Left ventricle myocardium inferior (tissue), 1 donor: ENCODE results near the gene PARVG. TPM values are rescaled to one million over a fixed set of nuclear protein-coding genes. Genes with fewer than 3 reads are reported as not detected.

Source experiments
- DNase-seq: peaks from one replicate; pipeline ENCODE4 v3.0.0-alpha.2; 2020
- H3K27ac ChIP-seq: fragments of 200-600 bp; replicated peaks from 2 replicates; pipeline ENCODE4 v1.8.0; 2021
- H3K27me3 ChIP-seq: fragments of 200-600 bp; 2 replicates; pipeline ENCODE4 v1.8.0; 2021; ENCODE audit warnings: low read depth
- H3K36me3 ChIP-seq: fragments of 200-600 bp; 2 replicates; pipeline ENCODE4 v1.8.0; 2021
- H3K4me1 ChIP-seq: fragments of 200-600 bp; 2 replicates; pipeline ENCODE4 v1.8.0; 2021
- H3K4me3 ChIP-seq: fragments of 200-600 bp; 2 replicates; pipeline ENCODE4 v1.8.0; 2021; ENCODE audit warnings: mild to moderate bottlenecking, moderate library complexity
- H3K9me3 ChIP-seq: fragments of 200-600 bp; replicated peaks from 2 replicates; pipeline ENCODE4 v1.8.0; 2021
- intact Hi-C: fragments of 100-400 bp; cut with micrococcal nuclease; formaldehyde crosslinking; loops from one replicate; pipeline ENCODE4 v1.11.0; 2022
- total RNA-seq: library from RNA; stranded (reverse); fragmentation: NEBNext Ultra II Directional; extraction: Animal tissue kit (Norgen Biotek cat#: 25700); gene quantifications from one replicate; pipeline ENCODE4 v1.2.1, GENCODE V29; 2021
- TF ChIP-seq, protein P1 (sequence below): fragments of 200-600 bp; IDR thresholded peaks from 2 replicates; pipeline ENCODE4 v1.8.0; 2021; ENCODE audit warnings: antibody characterized with exemption, mild to moderate bottlenecking, borderline replicate concordance
- donor health status: DM: no; HTN: yes; CAD: no; lungs with severe emphysema.

The PARVG gene
- total RNA-seq, 1 donor from 2014 or later: 2.8 TPM

DNA sequence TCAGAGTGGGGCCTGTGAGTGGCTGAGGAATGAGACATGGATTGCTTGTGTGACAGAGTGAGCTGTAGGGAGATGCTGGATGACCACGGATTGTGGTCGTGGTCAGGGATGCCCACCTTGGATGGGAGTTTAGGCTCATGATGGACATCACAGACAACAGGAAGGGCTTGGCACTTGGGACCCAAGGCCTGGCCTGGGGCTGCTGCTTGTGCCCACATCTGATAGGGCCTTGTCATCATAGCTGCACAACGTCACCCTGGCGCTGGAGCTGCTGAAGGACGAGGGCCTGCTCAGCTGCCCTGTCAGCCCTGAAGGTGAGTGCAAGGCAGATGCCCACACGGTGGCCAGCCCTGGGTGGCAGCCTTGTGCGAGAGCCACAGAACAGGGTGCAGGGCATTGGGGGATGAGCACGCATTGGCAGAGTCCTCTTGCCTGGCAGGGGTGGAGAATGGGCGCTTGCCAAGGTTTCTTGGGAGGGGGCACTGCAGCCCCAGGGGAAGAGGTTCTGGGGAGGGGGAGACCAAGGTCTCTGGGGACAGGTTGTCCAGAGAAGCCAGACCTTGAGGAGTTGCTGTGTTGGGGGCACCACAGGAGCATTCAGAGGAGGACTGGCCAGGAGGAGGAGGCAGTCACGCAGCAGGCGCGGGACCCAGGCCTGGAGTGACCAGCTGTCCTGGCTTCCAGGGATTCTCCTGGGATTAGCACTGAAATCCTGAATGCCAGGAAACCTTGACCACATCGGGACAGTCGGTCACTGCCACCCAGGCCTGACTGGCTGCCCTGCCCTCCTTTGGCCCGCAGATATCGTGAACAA is 25.0 kb downstream of the PARVG start:
- H3K36me3 ChIP-seq: no peaks in the 10 kb centered on the region
- H3K9me3 ChIP-seq: peaks cover 20% of the 10 kb centered on the region
- H3K27ac ChIP-seq: no peak overlapping the region
- peaks cover under 1% of the 10 kb centered on the region for H3K4me1 ChIP-seq
- H3K4me3 ChIP-seq: no peak overlapping the region
- H3K27me3 ChIP-seq: peaks cover 44% of the 10 kb centered on the region
- no peak for DNase-seq
- intact Hi-C loops: no loop called here
- TF ChIP-seq, protein P1, sequence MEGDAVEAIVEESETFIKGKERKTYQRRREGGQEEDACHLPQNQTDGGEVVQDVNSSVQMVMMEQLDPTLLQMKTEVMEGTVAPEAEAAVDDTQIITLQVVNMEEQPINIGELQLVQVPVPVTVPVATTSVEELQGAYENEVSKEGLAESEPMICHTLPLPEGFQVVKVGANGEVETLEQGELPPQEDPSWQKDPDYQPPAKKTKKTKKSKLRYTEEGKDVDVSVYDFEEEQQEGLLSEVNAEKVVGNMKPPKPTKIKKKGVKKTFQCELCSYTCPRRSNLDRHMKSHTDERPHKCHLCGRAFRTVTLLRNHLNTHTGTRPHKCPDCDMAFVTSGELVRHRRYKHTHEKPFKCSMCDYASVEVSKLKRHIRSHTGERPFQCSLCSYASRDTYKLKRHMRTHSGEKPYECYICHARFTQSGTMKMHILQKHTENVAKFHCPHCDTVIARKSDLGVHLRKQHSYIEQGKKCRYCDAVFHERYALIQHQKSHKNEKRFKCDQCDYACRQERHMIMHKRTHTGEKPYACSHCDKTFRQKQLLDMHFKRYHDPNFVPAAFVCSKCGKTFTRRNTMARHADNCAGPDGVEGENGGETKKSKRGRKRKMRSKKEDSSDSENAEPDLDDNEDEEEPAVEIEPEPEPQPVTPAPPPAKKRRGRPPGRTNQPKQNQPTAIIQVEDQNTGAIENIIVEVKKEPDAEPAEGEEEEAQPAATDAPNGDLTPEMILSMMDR: no peak

DNA sequence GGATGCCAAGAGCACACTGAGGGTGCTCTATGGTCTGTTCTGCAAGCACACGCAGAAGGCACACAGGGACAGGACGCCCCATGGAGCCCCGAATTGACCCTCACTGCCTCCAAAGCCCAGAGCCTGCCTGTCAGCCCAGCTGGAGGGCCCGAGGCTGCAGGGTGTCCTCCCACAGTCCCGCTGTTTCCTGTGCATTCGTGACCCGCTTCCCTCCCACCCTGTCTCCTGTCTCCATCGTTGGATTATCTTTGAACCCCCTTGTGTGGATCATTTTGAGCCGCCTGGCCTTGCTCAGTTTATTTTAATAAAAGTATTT is 25.6 kb downstream of the PARVG start:
- TF ChIP-seq, protein P1: no peak
- DNase-seq: no peak
- Histone ChIP-seq H3K27me3 (peaks cover 39% of the 10 kb centered on the region), H3K36me3 (no peaks in the 10 kb centered on the region), H3K4me1 (no peaks in the 10 kb centered on the region), H3K27ac (no peak overlapping the region), H3K4me3 (no peak overlapping the region), H3K9me3 (peaks cover 20% of the 10 kb centered on the region)
- intact Hi-C loops: no loop called here

DNA sequence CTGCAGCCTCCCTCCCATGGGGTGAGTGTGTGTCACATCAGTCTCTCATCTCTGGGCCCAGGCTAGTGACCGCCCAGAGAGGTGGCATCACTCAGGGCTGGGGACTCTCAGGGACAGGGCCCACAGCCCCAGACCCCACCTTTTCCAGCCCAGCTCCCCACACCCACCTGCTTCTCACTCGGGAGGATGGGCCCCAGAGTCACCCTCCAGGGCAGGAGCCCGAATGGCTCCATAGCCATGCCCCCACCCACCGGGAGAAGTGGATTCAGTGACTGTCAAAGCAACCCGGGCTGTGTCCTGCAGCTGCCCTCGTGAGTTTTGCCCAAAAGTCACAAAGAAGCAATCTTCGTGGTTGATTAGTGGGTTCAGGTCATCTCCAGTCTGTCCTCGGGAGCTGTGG is 26.0 kb downstream of the PARVG start:
- intact Hi-C loops: no loop called here
- DNase-seq: no peak
- peaks cover 35% of the 10 kb centered on the region for H3K27me3 ChIP-seq
- H3K27ac ChIP-seq: no peak overlapping the region
- no peak overlapping the region for H3K4me3 ChIP-seq
- H3K4me1 ChIP-seq: no peaks in the 10 kb centered on the region
- peaks cover 20% of the 10 kb centered on the region for H3K9me3 ChIP-seq
- TF ChIP-seq, protein P1: no peak
- H3K36me3 ChIP-seq: no peaks in the 10 kb centered on the region

DNA sequence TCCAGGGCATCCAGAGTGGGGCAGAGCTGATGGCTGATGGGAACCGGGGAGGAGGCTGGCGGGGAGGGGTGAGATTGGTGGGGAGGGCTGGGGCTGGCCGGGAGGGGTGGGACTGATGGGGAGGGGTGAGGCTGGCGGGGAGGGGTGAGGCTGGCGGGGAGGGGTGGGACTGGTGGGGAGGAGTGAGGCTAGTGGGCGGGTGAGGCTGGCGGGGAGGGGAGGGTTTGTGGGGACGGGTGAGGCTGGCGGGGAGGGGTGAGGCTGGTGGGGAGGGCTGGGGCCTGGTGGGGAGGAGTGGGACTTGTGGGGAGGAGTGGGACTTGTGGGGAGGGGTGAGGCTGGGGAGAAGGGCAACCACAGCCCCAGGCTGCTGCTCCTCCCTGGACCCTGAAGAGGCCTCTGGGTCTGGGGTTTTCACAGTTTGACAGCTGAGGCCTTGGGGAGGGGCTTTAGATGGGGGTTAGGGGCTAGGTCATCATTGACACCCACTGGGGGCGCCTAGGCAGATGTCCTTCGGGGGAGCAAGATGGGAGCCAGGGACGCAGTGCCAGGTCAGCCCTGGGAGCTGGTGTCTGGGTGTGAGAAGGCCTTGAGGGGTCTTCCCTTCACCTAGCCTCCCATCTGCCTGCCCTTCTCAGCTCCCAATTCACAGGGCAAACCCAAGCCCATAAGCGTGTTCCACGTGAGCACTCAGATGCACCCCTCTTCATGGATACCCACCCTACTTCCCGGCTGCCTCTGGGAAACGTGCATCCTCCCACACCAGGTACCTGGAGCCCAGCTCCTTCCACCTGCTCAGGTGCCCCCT is 26.7 kb downstream of the PARVG start:
- TF ChIP-seq, protein P1: no peak
- DNase-seq: no peak

DNA sequence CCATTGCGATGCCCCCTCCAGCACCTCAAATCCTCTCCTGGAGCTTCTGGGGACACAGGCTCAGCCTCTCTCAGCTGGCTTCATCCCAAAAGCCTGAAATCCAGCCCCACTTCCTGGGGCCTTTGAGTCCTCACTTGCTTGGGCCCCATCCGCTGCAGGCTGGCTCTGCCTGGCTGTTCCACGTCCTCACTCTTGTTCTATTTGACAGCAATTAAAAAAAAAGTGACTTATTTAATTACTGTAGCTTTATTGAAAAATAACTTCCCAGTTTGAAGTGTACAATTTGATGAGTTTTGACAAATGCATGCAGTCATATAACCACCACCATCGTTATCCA is 27.2 kb downstream of the PARVG start:
- DNase-seq: no peak
- Histone ChIP-seq H3K27me3 (peaks cover 24% of the 10 kb centered on the region), H3K27ac (no peak overlapping the region), H3K4me1 (peaks cover 8% of the 10 kb centered on the region), H3K36me3 (no peaks in the 10 kb centered on the region), H3K4me3 (no peak overlapping the region), H3K9me3 (peaks cover 20% of the 10 kb centered on the region)
- TF ChIP-seq, protein P1: no peak
- intact Hi-C loops: no loop called here

More for the DNA sequence above, 26.7 kb downstream of the PARVG start:
- Histone ChIP-seq H3K4me3 (no peak overlapping the region), H3K27ac (no peak overlapping the region), H3K4me1 (peaks cover 5% of the 10 kb centered on the region), H3K27me3 (peaks cover 28% of the 10 kb centered on the region), H3K9me3 (peaks cover 20% of the 10 kb centered on the region), H3K36me3 (no peaks in the 10 kb centered on the region)
- intact Hi-C loops: no loop called here
